IPS DF 6.9 (cell line): ENCODE measurements around the gene POGZ.
"Not testable (repeated sequence)": the region's sequence is repeated elsewhere in the genome, so short reads cannot be mapped to it uniquely, and the experiment has no call there.

Experiments used
- DNase-seq: peaks from one replicate; pipeline ENCODE4 v3.0.0-alpha.2; 2013; ENCODE audit warnings: low read depth, low spot score
- H3K27ac ChIP-seq: one replicate; pipeline ENCODE4 v1.5.1; 2013; ENCODE audit warnings: low read length, control low read depth
- H3K27me3 ChIP-seq: 2 replicates; pipeline ENCODE4 v1.6.1; 2013; ENCODE audit warnings: mild to moderate bottlenecking, low read length; ENCODE audit not compliant: control insufficient read depth, insufficient read depth
- H3K36me3 ChIP-seq: 2 replicates; pipeline ENCODE4 v1.6.1; 2013; ENCODE audit warnings: low read length; ENCODE audit not compliant: control insufficient read depth, insufficient read depth
- H3K4me1 ChIP-seq: 2 replicates; pipeline ENCODE4 v1.6.1; 2013; ENCODE audit warnings: low read length; ENCODE audit not compliant: control insufficient read depth, insufficient read depth
- H3K4me3 ChIP-seq: 2 replicates; pipeline ENCODE4 v1.5.1; 2013; ENCODE audit warnings: mild to moderate bottlenecking, low read length
- H3K9me3 ChIP-seq: 2 replicates; pipeline ENCODE4 v1.6.1; 2013; ENCODE audit warnings: low read length, inconsistent platforms; ENCODE audit not compliant: control insufficient read depth, insufficient read depth
- WGBS: extraction: QIAGEN DNeasy Blood & Tissue Kit; methylation state at CpG from one replicate; pipeline ENCODE4 v1.1.7; 2013; ENCODE audit warnings: mixed read lengths, missing lambda C conversion rate; ENCODE audit not compliant: insufficient read length, insufficient coverage; 5-methylcytosine and 5-hydroxymethylcytosine counted together

The POGZ gene

GRCh38 chr1:151399324-151400171 lies 59.7 kb downstream of the POGZ start, which contains the start of gene PSMB4:
Gene PSMB4, plus strand, starts transcription at chr1:151399573. Its CDS starts 15 bp downstream, at chr1:151399588.
- no peaks in the 10 kb centered on the region for H3K4me1 ChIP-seq
- no peaks in the 10 kb centered on the region for H3K9me3 ChIP-seq
- H3K27me3 ChIP-seq: no peaks in the 10 kb centered on the region
- H3K36me3 ChIP-seq: peaks cover 7% of the 10 kb centered on the region; the same call in 1 of the 2 replicates
- peak; percentile 79 for DNase-seq
- no peak within 1 kb of the TSS for H3K27ac ChIP-seq
- no CpG with 5 or more reads among the region's 63 CpGs for WGBS
- peak within 1 kb of the TSS; percentile 93 for H3K4me3 ChIP-seq

GRCh38 chr1:151396265-151396664 lies 63.0 kb downstream of the POGZ start:
- DNase-seq, H3K36me3 ChIP-seq, H3K4me1 ChIP-seq, H3K9me3 ChIP-seq, H3K4me3 ChIP-seq, H3K27ac ChIP-seq, H3K27me3 ChIP-seq: not testable (repeated sequence)
- no CpG with 5 or more reads among the region's 5 CpGs for WGBS

GRCh38 chr1:151393583-151393982 lies 65.7 kb downstream of the POGZ start:
- H3K4me3 ChIP-seq: no peak overlapping the region
- no peak overlapping the region for H3K27ac ChIP-seq
- H3K36me3 ChIP-seq: no peaks in the 10 kb centered on the region
- H3K9me3 ChIP-seq: no peaks in the 10 kb centered on the region
- no peaks in the 10 kb centered on the region for H3K27me3 ChIP-seq
- DNase-seq: no peak
- no peaks in the 10 kb centered on the region for H3K4me1 ChIP-seq

DNA sequence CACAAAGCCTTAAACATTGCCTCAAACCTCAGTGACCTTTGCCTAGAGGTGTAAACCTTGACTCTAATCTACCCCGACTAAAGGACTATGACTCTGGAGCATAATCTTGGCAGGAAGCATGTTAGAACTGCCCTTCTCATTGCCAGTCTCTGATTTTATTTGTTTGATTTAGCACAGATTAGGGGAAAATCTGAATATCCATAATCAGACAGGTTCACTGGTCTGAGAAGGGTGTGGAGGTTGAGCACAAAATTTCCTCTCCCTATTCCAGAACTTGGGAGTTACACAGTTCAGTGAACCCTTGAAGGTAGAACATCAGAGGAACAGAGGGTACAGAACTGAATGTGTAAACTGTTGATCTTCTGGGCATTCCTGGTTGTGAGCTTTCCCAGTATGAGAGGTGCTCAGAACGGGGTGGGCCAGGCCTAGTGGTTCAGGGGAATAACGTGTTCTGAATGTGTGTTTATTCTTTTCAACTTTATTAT lies 68.2 kb downstream of the POGZ start:
- no peaks in the 10 kb centered on the region for H3K27me3 ChIP-seq
- DNase-seq: no peak
- no peaks in the 10 kb centered on the region for H3K9me3 ChIP-seq
- H3K36me3 ChIP-seq: no peaks in the 10 kb centered on the region
- no peak overlapping the region for H3K27ac ChIP-seq
- H3K4me1 ChIP-seq: no peaks in the 10 kb centered on the region
- no peak overlapping the region for H3K4me3 ChIP-seq
- WGBS: no CpG with 5 or more reads among the region's 3 CpGs

DNA sequence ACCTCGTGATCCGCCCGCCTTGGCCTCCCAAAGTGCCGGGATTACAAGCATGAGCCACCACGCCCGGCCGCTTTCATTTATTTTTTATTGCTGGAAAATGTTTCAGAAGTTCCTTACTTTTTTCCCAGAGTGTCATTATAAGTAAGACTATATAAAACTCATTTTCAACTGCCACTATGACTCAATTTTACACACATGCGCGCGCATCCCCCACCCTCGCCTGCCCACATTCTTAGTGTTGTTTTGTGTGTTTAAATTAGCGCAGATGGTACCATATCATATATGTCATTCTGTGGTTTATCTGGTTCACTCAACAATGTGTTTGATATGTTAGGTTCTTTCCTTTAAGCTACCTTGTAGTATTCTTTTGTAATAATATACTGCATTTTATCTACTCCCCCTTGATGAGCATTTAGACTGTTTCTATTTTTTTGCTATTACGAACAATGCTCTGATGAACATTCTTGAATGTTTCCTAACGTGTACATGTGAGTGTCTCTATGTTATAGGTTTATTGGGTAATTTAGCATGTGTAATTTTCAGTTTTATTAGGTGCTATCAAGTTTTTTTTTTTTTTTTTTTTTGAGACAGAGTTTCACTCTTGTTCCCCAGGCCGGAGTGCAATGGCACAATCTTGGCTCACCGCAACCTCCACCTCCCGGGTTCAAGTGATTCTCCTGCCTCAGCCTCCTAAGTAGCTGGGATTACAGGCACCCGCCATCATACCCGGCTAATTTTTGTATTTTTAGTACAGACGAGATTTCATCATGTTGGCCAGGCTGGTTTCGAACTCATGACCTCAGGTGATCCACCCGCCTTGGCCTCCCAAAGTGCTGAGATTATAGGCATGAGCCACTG lies 68.8 kb downstream of the POGZ start:
- not testable (repeated sequence) for H3K27me3 ChIP-seq, H3K27ac ChIP-seq, H3K36me3 ChIP-seq, H3K9me3 ChIP-seq, H3K4me1 ChIP-seq, H3K4me3 ChIP-seq, DNase-seq
- no CpG with 5 or more reads among the region's 22 CpGs for WGBS

- Histone ChIP-seq H3K4me1 (no peaks in the 10 kb centered on the region), H3K9me3 (no peaks in the 10 kb centered on the region), H3K36me3 (no peaks in the 10 kb centered on the region), H3K27ac (no peak overlapping the region), H3K4me3 (no peak overlapping the region), H3K27me3 (no peaks in the 10 kb centered on the region)
- no peak for DNase-seq
- no CpG with 5 or more reads among the region's 2 CpGs for WGBS
Observed at GRCh38 chr1:151386002-151386401, 73.3 kb downstream of the POGZ start.

DNA sequence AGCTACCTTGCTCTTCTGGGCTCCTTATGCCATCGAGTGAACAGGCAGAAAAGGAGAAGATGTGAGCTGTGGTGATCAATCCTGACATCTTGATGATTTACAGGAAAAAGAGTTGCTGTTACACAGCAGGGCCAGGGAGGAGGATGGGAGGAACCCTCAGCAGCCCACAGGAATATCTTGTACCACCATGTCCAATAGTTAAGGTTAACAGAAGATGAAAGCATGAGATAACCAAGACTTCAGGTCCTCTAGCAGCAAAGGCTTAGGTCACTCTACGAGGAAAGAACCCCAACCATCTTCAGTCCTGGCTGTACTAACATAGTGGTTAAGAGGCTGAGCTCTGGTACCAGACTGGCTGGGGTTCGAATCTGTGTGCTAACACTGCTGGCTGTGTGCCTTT lies 74.7 kb downstream of the POGZ start:
- Histone ChIP-seq H3K4me1 (no peaks in the 10 kb centered on the region), H3K36me3 (no peaks in the 10 kb centered on the region), H3K27ac (no peak overlapping the region), H3K9me3 (no peaks in the 10 kb centered on the region), H3K27me3 (no peaks in the 10 kb centered on the region), H3K4me3 (no peak overlapping the region)
- WGBS: no CpG with 5 or more reads among the region's 3 CpGs
- no peak for DNase-seq

GRCh38 chr1:151377150-151377884 lies 82.0 kb downstream of the POGZ start:
- H3K27ac ChIP-seq: no peak overlapping the region
- DNase-seq: no peak
- H3K4me3 ChIP-seq: no peak overlapping the region
- no peaks in the 10 kb centered on the region; the same call in none of the 2 replicates for H3K4me1 ChIP-seq
- no peaks in the 10 kb centered on the region for H3K27me3 ChIP-seq
- H3K36me3 ChIP-seq: no peaks in the 10 kb centered on the region
- no CpG with 5 or more reads among the region's 3 CpGs for WGBS
- H3K9me3 ChIP-seq: no peaks in the 10 kb centered on the region

DNA sequence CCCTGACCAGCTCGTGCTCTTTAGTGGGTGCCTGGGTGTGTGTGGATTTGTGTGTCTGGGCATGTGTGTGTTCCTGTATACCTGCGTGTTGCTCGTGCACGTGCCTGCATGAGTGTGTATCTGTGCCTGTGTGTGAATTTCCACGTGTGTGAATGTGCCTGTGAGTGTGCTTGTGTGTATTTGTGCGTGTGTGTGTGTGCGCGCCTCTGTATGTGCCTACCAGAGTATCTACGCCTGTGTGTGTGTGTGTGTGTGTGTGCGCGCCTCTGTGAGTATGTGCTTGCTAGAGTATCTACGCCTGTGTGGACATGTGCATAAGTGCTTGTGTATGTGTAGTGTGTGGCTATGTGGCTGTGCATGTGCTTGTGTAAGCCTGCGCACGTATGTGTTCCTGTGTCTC lies 86.1 kb downstream of the POGZ start:
- Histone ChIP-seq H3K4me1 (peaks cover 3% of the 10 kb centered on the region), H3K4me3 (no peak overlapping the region), H3K27me3 (no peaks in the 10 kb centered on the region), H3K27ac (no peak overlapping the region), H3K9me3 (no peaks in the 10 kb centered on the region), H3K36me3 (0 out of 2 replicates have a peak, but pooled peaks cover 2% of the 10 kb centered on the region)
- DNase-seq: no peak
- no CpG with 5 or more reads among the region's 14 CpGs for WGBS
